ENCODE data around the gene CTXND1. TPM values are rescaled to one million over a fixed set of nuclear protein-coding genes. Genes with fewer than 3 reads are reported as not detected.

Gene CTXND1
- total and polyA plus RNA-seq, 2 of the 4 experiments (the other 2 are of a cell fraction) = not detected

DNA sequence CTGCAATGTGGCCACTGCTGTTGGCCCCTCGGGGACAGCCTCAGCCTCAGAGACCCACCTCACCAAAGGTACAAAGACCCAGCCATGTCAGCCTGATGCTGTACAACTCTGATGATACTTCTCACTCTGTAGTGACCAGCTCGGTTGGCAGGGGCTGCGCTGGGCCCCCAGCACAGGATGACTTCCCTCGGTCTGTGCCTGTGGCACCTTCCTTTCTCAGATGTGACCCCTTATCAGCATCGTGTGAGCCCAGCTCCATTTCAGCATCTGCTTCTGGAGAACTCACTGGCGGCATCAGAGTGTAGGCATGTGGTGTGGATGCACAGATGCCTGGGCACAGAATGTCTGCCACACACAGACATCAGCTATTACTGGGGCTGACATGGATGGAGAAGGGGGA lies 25.1 kb upstream of the CTXND1 start:
- ATAC-seq (ENCODE audit: low read depth) (no peak), DNase-seq (no peak)
- H2AK5ac ChIP-seq (ENCODE audit: low read depth, low read length) = no peak overlapping the region
- no peaks in the 10 kb centered on the region for H3K4me1 ChIP-seq (ENCODE audit: control insufficient read depth, insufficient read depth, low read length)
- no peak overlapping the region for H4K5ac ChIP-seq (ENCODE audit: low read depth, low read length)
- H3K9me3 ChIP-seq (ENCODE audit: control insufficient read depth, insufficient read depth, low read length) = no peaks in the 10 kb centered on the region
- H3K27ac ChIP-seq (ENCODE audit: insufficient read depth, low read length) = no peak overlapping the region
- H3K36me3 ChIP-seq (ENCODE audit: control insufficient read depth, insufficient read depth, low read length) = no peaks in the 10 kb centered on the region
- no peak overlapping the region for H2BK20ac ChIP-seq (ENCODE audit: low read depth, low read length)
- no TSS peak for BruUV-seq (replicated peaks)
- TF ChIP-seq MAZ (IDR thresholded peaks at IDR 0.05; ENCODE audit: borderline replicate concordance, low read depth, low read length) (no peak), BHLHE40 (IDR thresholded peaks at IDR 0.05; ENCODE audit: low read depth, low read length) (no peak), CHD1 (IDR thresholded peaks at IDR 0.05; ENCODE audit: low read depth, low read length) (no peak), CEBPB (IDR thresholded peaks at IDR 0.05; ENCODE audit: low read depth, low read length) (no peak), NFE2L2 (IDR thresholded peaks at IDR 0.05; ENCODE audit: low read depth, low read length) (no peak), MXI1 (IDR thresholded peaks at IDR 0.05; ENCODE audit: borderline replicate concordance, low read depth, low read length) (no peak), RFX5 (IDR thresholded peaks at IDR 0.05; ENCODE audit: low read depth, low read length) (no peak), RAD21 (IDR thresholded peaks at IDR 0.05; ENCODE audit: low read length) (no peak), SMC3 (IDR thresholded peaks at IDR 0.05; ENCODE audit: low read depth, low read length) (no peak), FOS (IDR thresholded peaks at IDR 0.05; ENCODE audit: low read depth, low read length) (no peak), MAFK (IDR thresholded peaks at IDR 0.05; ENCODE audit: low read depth, low read length) (no peak), POLR2A (IDR thresholded peaks at IDR 0.05; ENCODE audit: low read depth, low read length) (no peak), RCOR1 (IDR thresholded peaks at IDR 0.05; ENCODE audit: insufficient replicate concordance, low read length) (no peak)
- TF ChIP-seq, protein P1, sequence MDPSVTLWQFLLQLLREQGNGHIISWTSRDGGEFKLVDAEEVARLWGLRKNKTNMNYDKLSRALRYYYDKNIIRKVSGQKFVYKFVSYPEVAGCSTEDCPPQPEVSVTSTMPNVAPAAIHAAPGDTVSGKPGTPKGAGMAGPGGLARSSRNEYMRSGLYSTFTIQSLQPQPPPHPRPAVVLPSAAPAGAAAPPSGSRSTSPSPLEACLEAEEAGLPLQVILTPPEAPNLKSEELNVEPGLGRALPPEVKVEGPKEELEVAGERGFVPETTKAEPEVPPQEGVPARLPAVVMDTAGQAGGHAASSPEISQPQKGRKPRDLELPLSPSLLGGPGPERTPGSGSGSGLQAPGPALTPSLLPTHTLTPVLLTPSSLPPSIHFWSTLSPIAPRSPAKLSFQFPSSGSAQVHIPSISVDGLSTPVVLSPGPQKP (IDR thresholded peaks at IDR 0.05; ENCODE audit: borderline replicate concordance, low read depth, low read length) = no peak
- TF ChIP-seq, protein P2, sequence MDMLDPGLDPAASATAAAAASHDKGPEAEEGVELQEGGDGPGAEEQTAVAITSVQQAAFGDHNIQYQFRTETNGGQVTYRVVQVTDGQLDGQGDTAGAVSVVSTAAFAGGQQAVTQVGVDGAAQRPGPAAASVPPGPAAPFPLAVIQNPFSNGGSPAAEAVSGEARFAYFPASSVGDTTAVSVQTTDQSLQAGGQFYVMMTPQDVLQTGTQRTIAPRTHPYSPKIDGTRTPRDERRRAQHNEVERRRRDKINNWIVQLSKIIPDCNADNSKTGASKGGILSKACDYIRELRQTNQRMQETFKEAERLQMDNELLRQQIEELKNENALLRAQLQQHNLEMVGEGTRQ (IDR thresholded peaks at IDR 0.05; ENCODE audit: low read depth, low read length) = no peak
- TF ChIP-seq, protein P3, sequence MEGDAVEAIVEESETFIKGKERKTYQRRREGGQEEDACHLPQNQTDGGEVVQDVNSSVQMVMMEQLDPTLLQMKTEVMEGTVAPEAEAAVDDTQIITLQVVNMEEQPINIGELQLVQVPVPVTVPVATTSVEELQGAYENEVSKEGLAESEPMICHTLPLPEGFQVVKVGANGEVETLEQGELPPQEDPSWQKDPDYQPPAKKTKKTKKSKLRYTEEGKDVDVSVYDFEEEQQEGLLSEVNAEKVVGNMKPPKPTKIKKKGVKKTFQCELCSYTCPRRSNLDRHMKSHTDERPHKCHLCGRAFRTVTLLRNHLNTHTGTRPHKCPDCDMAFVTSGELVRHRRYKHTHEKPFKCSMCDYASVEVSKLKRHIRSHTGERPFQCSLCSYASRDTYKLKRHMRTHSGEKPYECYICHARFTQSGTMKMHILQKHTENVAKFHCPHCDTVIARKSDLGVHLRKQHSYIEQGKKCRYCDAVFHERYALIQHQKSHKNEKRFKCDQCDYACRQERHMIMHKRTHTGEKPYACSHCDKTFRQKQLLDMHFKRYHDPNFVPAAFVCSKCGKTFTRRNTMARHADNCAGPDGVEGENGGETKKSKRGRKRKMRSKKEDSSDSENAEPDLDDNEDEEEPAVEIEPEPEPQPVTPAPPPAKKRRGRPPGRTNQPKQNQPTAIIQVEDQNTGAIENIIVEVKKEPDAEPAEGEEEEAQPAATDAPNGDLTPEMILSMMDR (conservative IDR thresholded peaks at IDR 0.05; ENCODE audit: low read depth, low read length) = no peak
- no peak overlapping the region for H3K4me3 ChIP-seq (ENCODE audit: insufficient read depth, low read depth, low read length)
- intact Hi-C loops (cut with micrococcal nuclease) (no loop called here), in situ Hi-C loops (cut with MboI; ENCODE audit: low sequenced_read_pairs) (no loop called here), dilution Hi-C loops (cut with HindIII; ENCODE audit: low sequenced_read_pairs, unreplicated experiment) (no loop called here)
- no peak overlapping the region for H3K56ac ChIP-seq (ENCODE audit: extremely low read depth, insufficient read depth, low read length)
- no peak overlapping the region for H4K91ac ChIP-seq (ENCODE audit: insufficient read depth, low read depth, low read length)
- ChIA-PET CTCF (no interaction called here), POLR2A (ENCODE audit: unreplicated experiment) (no interaction called here)
- H3K27me3 ChIP-seq (ENCODE audit: control insufficient read depth, insufficient read depth, low read length) = peaks cover 15% of the 10 kb centered on the region
- H4K8ac ChIP-seq (ENCODE audit: low read depth in 2 of 2, low read length in 2 of 2) = no peak overlapping the region
- H3K4me2 ChIP-seq (ENCODE audit: low read depth, low read length) = no peak overlapping the region
- no peak overlapping the region for H3K4ac ChIP-seq (ENCODE audit: low read depth, low read length)
- H3K9me1 ChIP-seq (ENCODE audit: insufficient read depth, low read length) = no peaks in the 10 kb centered on the region
- H2AK9ac ChIP-seq (replicated peaks; ENCODE audit: low read depth, low read length, poor library complexity) = no peak overlapping the region
- no peak overlapping the region for H2BK5ac ChIP-seq (ENCODE audit: low read depth, low read length, poor library complexity, severe bottlenecking)
- H3K23ac ChIP-seq (ENCODE audit: low read depth, low read length) = no peak overlapping the region
- H4K20me1 ChIP-seq (ENCODE audit: insufficient read depth, low read length) = no peaks in the 10 kb centered on the region
- H3K18ac ChIP-seq (ENCODE audit: low read depth, low read length) = no peak overlapping the region
- 62% methylated on average over 3 of the region's 6 CpGs; no CpG with 5 or more reads in 1 of the 2 experiments for WGBS, 2 experiments (ENCODE audit: extremely low coverage in 2 of 2, insufficient read length in 1 of 2)
- H3K14ac ChIP-seq (replicated peaks; ENCODE audit: low read depth, low read length) = no peak overlapping the region
- no peak overlapping the region for H2BK15ac ChIP-seq (ENCODE audit: low read depth, low read length)
- H3K79me1 ChIP-seq (ENCODE audit: low read depth in 1 of 2, low read length in 2 of 2) = no peaks in the 10 kb centered on the region
- H2AFZ ChIP-seq (replicated peaks; ENCODE audit: low read length, poor library complexity) = no peak overlapping the region
- no peak overlapping the region for H3K9ac ChIP-seq (ENCODE audit: low read depth, low read length)
- no peak overlapping the region for H2BK120ac ChIP-seq (ENCODE audit: low read depth, low read length)

Data from IMR-90 (cell line).